Erythroblast (primary cell): Measurements from ENCODE around the gene POFUT2.

Source experiments
- GATA1 ChIP-seq: IDR thresholded peaks from 2 replicates; pipeline ENCODE4 v1.6.1; 2011; ENCODE audit warnings: low read depth, mild to moderate bottlenecking, control low read depth, low read length, moderate library complexity
- POLR2A ChIP-seq: IDR thresholded peaks from 2 replicates; pipeline ENCODE4 v1.6.1; 2011; ENCODE audit warnings: mild to moderate bottlenecking, low read length

DNA sequence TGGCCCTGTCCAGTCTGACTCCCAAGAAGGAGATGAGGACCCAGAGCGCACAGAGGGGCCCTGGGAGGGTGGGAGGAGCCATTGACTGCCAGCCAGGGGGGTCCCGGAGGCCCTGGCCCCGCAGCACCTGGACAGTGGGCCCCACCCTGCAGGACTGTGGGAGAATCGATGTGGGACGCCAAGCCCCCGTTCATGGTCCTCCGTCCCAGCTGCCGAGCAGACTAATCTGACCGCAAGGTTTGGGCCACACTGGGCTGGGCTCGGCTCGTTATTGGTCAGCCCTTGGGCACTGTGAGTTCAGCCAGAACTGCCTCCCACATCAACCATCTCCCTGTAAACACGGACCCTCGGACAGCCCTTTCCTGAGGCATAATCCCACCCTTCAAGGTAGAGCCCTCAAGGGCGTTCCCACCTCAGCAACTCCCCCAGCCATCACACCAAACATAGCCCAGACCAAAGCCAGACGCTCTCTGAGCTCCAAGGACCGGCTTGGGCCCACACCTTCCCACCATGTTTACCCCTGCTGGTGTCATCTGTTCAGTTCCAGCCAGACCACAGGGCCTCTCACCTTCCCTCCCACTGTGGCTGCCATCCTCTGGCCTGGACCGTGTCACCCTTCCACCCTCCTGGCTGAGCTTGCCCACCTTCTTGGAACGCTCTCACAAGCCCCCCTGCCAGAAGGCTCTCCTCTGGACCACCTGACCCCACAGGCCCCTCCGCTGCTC, 16.2 kb upstream of the POFUT2 start:
- TF ChIP-seq POLR2A (no peak), GATA1 (no peak)
